HG03135 (cell line): ENCODE measurements around the gene IQCK.

Source experiments
- ATAC-seq: cut with Tn5 transposase; IDR thresholded peaks from one replicate; pipeline ENCODE4 v1.9.1; 2021; ENCODE audit warnings: mild to moderate bottlenecking, moderate library complexity; ENCODE audit not compliant: unreplicated experiment

IQCK gene

DNA sequence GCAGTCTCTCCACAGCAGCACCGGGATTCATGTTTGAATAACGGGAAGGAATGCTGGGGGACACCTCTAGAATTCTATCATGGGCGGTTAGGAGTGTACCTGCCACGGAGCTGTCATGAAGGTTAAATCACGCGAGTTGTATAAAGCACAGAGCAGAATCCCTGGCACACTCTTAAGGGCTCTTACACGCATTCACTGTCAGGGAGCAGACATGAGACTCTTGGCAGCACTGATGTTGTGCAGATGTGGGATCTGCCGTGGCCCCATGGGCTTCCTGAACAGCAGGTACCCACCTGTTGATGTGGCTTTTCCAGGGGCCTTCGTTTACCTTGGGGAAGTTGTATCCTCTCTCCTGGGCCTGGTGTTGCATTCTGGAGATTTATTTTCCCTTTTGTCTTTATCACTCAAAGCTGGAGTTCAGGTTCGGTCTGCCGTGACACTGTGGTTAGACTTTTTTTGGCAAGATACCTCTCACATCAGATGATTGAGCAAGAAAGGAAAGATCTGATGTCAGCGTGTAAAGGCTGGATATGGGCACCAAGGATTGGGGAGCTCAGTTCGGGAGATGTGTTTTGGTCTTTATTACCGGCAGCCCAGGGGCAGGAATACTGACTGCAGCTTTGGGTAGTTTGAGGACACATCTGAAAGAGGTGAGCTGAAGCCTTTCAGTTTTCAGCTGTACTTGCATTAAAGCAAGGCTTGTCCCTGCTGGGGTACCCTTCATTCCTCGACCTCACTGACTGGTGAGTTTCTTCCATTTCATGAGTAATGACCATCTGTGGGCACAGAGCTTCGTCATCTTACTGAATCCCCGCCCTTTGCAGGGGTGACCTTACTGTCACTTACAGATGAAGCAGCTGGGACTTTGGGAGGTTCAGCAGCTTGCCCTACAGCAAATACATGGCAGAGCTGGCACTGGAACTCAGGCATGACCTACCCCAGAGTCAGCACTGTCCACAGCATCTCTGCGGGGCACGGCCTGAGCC lies 19.3 kb upstream of the IQCK start:
- no peak for ATAC-seq

DNA sequence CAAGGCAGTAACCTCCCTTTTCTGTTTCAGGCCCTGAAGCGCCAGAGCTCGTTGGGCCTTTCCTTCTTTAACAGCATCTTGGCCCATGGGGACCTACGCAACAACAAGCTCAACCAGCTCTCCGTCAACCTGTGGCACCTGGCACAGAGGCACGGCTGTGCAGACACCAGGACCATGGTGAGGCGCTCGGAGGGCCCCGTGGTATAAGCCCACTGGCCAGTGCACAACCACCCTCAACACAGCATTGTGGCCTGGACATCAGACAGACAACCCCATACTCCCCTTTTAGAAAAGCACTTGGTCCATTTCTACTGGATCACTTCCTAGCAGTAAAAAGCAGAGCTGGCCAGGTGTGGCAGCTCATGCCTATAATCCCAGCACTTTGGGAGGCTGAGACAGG lies 18.6 kb upstream of the IQCK start:
- no peak for ATAC-seq

DNA sequence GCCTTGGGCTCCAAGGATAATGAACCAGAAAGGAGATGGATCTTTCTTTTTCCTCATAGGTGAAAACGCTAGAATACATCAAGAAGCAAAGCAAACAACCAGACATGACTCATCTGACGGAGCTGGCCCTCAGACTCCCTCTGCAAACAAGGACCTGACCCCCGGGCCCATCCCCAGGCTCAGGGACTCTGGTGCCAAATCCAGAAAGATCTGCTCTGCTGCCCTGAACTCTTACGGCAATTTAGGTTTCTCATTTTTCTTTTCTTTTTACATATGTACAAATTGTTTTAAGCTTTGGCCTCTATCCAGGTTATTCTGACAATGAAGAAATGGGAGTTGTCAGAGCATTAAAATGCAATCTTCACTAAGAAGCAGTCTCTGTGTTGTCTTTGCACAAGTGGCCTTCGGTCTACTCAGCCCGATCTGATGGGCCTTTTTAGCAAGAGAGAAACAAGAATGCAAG lies 17.7 kb upstream of the IQCK start:
- ATAC-seq: no peak

DNA sequence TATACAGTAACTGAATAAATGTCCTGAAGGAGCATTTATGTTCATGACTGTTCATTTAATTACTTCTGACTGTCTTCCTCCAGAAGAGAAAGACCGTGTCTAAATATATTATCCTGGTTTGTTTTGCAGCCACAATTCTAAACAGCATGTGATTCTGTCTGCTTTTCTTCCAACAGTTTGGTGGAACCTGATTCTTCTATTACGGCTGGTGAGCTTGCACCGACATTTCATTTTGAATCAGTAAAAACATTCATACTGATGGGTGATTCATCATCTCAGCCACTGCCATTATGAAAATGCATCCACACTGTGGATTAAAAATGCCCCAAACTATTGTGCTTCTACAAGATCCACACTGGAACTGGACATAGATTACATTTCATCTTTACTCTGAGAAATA lies 17.0 kb upstream of the IQCK start:
- ATAC-seq: no peak

DNA sequence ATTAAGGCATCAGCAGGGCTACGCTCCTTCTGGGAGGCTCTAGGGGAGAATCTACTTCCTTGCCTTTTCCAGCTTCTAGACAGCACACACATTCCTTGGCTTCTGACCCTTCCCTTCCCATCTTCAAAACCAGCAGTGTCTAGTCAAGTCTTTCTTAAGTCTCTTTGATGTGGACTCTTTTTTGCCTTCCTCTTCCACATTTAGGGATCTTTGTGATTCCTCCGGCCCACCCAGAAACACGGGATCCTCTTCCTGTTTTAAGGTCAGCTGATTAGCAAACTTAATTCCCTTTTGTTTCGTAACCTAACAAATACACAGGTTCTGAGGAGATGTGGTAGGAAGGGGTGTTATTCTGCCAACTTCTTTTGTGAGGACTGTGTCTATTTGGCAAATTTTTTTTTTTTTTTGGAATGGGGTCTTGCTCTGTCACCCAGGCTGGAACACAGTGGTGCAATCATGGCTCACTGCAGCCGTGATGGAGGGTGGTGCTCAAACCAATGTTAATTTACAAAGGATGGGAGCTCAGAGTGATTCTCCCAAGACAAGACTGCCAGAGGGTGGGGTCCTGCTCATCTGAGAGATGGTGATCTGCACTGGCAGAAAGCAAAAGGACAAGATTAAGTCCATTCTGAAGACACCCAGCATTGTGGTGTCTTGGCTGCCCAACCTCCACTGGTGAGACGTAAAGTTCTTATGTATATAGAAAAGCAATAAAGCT lies 14.7 kb upstream of the IQCK start:
- no peak for ATAC-seq

DNA sequence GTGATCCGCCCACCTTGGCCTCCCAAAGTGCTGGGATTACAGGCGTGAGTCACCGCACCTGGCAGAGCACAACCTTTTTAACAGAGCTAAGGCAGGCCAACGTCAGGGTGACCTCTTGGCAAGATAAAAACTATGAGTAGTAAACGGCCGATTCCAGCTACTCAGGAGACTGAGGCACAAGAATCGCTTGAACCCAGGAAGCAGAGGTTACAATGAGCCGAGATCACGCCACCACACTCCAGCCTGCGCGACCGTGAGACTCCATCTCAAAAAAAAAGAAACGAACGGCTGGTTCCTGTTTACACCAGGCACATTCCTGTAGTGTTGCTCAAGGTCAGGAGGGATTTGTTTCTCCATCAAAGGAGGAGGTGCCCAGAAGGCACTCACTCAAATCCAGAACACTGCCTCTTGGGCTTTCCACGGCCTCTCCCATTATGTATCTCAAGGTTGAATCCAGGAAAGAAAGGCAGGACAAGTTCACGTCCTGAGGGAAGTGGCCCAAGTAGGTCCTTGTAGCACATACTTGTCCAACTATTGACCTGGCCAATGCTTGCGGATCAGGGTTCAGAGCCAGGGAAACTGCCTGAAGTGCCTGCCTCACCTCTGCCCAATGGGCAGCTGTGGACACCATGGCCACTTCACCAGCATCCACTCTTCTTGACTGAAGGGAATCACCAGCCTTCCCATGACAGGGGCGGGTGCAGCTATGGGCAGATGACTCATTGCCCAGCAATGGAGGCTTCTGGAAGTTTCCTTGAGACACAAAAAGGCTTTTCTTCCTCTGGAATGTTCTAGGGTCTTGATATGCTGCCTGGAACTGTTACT lies 13.5 kb upstream of the IQCK start:
- no peak for ATAC-seq

DNA sequence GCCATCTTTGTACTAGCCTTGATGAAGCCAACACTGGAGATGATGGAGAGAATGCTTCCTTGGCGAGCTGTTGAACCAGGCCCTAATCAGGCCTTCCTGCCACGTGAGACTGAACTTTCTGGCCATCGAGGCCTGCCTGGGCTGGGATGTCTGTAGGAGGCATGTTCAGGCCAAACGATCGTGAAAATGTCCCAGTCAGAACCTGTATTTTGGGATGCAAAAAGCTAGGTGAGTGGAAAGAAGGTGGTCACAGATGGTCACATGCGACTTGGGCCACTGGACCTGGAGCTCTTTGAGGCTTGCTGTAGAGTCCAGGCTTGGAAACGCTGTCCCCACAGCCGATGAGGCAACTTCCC lies 12.9 kb upstream of the IQCK start:
- ATAC-seq: no peak

DNA sequence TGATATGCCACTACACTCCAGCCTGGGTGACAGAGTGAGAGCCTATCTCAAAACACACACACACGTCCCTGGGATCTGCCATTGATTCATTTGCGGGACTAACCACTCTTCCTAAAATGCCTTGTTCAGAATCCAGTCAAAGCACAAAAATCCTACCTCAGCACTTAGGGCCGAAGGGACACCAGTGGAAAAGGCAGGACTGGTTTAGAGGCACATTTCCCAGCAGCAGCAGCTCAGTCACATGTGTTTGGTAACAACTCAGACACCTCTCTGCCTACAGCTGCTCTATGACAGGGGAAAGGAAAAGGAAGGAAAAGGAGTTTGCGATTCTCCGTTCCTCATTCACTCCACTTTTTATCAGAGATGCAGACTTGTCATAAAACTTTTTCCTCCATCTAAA lies 12.2 kb upstream of the IQCK start:
- ATAC-seq: no peak

DNA sequence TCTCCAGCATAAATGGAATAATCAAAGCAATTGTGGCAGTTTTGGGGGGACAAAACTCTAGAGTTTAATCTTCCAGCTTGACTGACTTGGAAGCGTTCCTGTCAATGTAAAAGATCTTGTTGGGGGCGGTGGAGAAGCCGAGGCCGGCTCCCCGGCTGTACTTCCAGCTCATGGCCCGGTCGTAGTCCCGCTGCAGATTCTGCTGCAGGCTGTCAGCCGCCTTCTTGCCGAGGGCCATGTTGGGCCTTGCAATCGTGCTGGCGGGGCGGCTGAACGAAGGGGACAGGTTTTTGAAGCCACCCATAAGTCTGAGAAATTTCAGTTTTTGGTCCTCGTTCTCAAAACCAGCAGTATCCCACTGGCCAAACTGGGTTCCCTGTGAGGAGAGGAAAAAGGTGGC lies 11.2 kb upstream of the IQCK start:
- ATAC-seq: no peak

DNA sequence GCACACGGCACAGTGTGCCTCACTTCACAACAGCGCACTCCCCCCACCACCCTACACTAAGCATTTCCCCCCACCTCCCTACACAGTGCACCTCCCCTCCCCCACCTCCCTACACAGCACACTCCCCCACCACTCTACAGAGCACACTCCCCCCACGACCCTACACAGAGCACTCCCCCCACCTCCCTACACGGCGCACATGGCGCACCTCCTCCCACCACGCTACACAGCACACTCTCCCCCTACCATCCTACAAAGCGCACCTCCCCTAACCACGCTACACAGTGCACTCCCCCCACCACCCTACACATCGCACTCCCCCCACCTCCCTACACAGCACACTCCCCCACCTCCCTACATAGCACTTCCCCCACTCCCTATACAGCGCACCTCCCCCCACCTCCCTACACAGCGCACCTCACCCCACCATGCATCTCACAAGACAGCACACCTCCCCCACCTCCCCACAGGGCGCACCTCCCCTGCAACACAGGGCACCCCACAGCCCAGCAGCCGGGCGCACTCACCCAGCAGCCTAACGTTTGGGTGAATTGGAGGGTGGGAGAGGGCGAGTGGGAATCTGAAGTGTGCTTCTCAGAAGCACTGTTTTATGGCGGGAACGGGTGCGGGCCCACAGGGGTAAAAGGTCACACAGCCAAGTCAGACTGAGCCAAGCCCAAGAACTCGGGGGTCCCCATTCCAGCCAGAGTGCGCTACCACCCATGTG lies 10.3 kb upstream of the IQCK start:
- no peak for ATAC-seq

DNA sequence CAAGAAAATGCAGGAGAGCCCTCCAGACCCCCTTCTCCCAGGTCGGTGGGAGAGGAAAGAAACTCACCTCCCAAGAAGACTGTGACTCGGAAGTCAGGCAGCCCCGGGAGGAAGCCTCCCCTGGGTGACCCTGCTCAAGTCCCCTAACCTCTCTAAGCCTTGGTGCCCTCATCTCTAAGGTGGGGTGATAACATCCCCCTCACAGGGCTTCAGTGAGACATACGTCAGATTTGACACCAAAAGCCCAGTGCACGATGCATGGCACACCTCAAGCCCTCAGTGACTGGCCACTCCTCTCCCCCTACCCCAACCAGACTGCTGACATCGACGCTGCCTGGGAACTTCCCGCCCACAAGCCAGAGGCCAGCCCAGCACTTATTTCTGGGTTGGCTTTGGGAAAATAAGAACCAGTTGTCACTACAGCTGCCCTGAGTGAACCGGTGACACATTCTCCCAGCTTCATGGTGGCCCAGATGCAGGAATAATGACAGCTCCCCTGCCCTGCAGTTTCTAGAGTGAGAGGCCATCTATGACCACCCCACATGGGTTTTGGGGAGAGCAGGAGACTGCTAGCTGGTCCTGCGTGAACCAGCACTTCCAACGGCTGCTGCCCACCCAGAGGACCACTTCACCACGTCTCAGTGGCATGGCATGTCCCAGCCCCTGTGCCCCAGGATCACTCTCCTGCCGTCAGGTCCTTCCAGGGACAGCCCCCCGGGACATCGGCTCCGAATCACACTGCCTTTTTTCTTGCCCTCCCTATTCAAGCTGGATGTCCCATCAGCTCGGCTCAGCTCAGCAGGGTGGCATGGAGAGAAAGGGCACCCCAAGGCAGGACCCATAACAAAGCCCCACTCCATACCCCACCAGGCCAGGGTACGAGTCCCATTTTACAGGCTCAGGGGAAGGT lies 9.5 kb upstream of the IQCK start:
- ATAC-seq: no peak

DNA sequence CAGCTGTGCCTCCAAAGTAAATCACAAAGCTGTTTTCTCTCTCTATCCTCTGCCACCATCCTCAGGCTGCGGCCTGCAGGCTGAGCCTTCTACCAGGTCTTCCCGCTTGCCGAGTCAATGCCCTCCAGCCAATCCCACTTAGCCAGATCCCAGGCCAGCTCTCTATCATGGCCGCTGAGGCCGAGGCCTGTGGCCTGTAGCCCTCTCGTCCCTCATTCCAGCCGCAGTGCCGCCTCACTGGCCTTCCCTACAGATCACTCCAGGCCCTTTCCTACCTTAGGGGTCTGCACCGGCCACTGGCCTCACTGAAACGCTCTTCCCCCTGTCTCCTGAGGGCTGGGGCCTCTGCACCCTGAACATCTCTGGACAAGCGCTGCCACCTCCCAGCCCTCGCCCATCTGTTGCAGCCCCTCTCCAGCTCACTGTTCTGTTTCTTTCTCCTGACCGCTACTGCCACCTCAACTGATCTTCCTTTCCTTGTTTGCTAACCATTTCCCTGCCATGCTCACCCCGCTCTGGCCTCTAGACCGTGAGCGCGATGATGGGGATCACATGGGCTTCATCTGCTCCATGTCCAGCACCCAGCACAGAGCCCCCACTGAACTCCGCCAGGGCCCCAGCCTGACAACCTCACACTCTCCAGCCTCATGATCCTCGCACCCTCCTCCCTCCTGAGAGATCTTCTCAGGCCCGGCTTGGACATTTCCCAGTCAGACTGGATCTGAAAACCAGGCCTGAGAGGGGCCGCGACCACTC lies 8.5 kb upstream of the IQCK start:
- no peak for ATAC-seq

DNA sequence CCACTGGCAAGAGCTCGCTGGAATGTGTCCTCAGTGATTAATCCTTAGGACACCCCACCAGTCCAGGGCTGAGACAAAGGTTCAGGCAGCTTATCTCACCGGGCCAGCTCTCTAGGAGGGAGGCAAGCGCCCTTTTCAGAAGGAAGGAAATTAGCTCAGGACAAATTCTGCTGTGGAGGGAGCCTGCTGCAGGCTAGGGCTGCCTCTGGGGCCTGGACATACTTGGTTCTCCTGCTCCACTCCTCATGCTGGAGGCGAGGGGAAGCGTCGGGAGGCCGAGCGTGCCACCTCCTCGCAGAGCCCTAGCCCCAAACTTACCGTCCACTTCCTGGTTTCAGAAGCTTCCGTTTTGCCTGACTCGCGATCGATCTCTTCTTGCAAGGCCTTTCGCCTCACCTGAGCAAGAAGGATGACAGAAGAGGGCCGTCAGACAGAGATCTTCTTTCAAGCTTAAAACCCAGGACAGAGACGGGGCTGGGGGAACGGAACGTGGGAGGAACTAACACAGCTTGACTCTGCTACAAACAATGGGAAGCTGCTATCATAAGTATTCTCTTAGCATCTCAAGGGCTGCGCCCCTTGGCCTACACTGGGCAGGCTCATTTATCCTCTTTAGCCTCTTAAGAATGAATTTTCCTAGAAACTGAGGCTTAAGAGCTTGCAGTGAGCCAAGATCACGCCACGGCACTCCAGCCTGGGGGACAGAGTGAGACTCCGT lies 7.7 kb upstream of the IQCK start:
- no peak for ATAC-seq

DNA sequence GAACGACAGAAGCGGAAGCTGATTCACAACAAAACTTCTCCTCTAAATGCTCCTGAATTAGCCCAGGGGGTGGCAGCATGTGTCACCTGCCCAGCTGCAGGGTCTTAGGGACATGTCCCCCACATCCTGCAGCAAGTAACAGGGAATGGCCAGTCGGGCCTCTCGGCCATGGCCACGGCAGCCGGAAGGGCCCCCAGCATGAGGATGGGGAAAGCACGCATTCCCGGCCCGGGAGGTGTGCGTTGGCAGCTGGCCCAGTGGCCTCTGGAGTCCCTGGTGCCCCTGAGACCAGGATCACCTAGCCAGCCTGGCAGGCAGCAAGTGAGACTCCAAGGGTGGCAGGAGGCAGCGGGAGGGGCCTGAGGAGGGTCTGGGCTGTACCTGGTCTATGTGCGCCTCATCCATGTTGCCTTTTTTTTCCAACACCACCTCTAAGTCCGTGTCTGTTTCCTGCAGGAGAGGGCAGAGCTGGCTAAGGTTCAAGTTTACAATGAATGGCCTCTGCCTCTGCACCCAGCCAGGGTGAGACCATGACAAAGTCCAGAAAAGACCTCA lies 7.0 kb upstream of the IQCK start:
- ATAC-seq: no peak

DNA sequence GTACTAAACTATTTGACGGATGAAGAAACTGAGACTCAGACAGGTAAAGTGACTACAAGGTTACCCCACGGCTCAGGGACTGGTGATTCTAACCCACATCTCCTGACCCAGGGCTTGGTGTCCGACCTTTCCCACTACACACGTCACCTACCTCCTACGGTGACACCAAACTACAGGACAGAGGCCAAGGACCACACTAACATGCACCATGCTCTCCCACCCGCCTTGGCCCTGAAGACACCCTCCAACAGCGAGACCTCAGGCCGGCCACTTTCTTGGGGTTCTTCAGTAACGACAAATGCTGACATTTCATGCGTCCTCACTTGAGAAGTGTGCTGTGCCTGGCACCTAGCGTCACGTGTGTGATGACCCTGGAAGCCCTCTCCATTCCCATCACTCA lies 6.4 kb upstream of the IQCK start:
- no peak for ATAC-seq

DNA sequence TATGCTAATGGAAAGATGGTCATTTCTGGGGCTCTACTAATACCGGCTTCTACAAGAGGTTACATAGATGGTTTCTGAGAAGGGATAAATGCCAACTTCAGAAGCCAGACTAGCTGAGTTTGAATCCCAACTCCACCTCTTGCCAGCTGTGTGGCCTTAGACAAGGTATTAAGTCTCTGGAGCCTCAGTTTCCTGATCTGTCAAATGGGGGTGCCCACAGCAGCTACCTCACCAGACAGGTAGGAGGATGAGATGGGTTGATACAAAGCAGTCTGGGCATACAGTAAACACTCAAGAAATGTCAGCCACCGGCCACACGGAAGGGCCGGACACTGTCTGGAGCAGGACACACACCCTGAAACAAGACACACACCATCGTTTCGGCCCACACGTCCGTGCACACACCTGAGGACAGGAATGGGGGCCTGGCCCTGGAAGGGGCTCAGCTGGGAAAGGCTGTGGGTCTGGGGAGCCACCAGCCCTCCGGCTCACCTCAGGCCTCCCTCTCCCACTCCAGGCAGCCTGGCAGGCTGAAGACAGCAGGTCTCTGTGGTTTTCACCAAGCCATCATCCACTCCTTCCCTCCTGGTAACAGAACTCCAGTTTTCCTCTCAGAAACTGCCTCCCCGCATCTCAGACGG lies 5.5 kb upstream of the IQCK start:
- no peak for ATAC-seq

DNA sequence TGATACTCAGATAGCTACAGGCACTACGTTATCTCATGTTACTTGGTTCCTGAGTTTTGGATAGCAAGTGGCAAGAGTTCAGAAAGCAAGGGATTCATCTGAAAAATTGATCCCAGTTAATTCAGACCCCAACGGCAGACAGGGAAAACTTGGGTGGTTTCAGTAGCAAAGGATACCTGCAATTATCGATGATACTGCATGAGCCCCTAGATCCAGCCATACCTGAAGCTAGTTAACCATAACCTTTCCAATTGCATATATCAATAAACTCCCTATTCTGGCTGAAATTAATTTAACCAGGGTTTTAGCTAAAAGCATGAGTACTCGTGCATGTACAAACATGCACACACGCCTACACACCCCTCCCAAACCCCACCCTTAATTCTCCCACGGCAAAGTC lies 4.4 kb upstream of the IQCK start:
- ATAC-seq: no peak

DNA sequence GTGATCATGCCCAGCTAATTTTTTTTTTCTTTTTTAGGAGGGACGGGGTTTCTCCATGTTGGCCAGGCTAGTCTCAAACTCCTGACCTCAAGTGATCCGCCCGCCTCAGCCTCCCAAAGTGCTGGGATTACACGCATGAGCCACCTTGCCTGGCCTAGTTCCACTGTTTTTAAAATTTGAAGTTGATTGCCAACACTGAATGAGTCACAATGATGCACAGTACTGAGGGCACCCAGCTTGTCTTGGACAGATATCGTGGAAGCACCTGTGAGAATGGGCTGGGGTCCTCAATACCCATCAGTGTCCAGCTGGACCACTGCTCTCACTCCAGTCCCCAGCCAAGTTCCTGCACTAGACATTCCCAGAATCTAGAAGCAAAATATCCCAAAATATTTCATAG lies 2.5 kb upstream of the IQCK start:
- ATAC-seq: no peak
